Esophagus squamous epithelium (tissue), 5 donors: ENCODE data around the gene COQ8A. TPM values are rescaled to one million over a fixed set of nuclear protein-coding genes. Genes with fewer than 3 reads are reported as not detected.

Experiments
- DNase-seq: peaks from one replicate; lab custom pipeline; 2025; lab: John Stamatoyannopoulos, UW
- H3K27ac ChIP-seq, 4 donors: fragments of 200-600 bp; sonication (generic); one replicate each; pipeline ENCODE4 v1.5.1; 2016 to 2019; ENCODE audit warnings: mild to moderate bottlenecking in 1 of 4
- H3K27me3 ChIP-seq, 4 donors: fragments of 200-600 bp; sonication (generic); 1 replicate in 3 of 4; 2 replicates in 1 of 4; pipeline versions ENCODE4 v1.5.1 to v1.6.0; 2017 to 2021; ENCODE audit warnings: antibody characterized with exemption in 1 of 4
- H3K36me3 ChIP-seq, 3 donors: fragments of 200-600 bp; sonication (generic); one replicate each; pipeline ENCODE4 v1.5.1; 2016 to 2019
- H3K4me1 ChIP-seq, 3 donors: fragments of 200-600 bp; sonication (generic); one replicate each; pipeline ENCODE4 v1.5.1; 2017 to 2019
- H3K4me3 ChIP-seq, 4 donors: fragments of 200-600 bp; sonication (generic); 1 replicate in 3 of 4; 2 replicates in 1 of 4; pipeline ENCODE4 v1.5.1; 2016 to 2019; ENCODE audit warnings: mild to moderate bottlenecking in 2 of 4, moderate library complexity in 1 of 4
- H3K9me3 ChIP-seq, 3 donors: fragments of 200-600 bp; sonication (generic); one replicate each; pipeline ENCODE4 v1.5.1; 2016 to 2019
- CTCF ChIP-seq, 6 experiments: fragments of 450-650 bp in 4 of 6; fragments of 200-600 bp in 2 of 6; sonication (generic) in 2 of 6; IDR thresholded peaks; one replicate each; pipeline ENCODE4 v1.5.1; 2016 to 2019; ENCODE audit warnings: antibody characterized with exemption in 6 of 6, mild to moderate bottlenecking in 4 of 6, moderate library complexity in 4 of 6
- POLR2A ChIP-seq, 4 donors: fragments of 450-650 bp; IDR thresholded peaks; one replicate each; pipeline ENCODE4 v1.6.1; 2017; ENCODE audit warnings: antibody characterized with exemption in 4 of 4, mild to moderate bottlenecking in 4 of 4, moderate library complexity in 3 of 4
- WGBS, 2 donors: methylation state at CpG; one replicate each; pipeline ENCODE4 v1.1.5; 2018; 5-methylcytosine and 5-hydroxymethylcytosine counted together
- intact Hi-C: fragments of 100-400 bp; cut with DNase I; formaldehyde crosslinking; loops from one replicate; pipeline ENCODE4 v1.15.0; 2022
- total RNA-seq, 4 donors: library from RNA; depleted of rRNA; stranded (reverse); fragments of >200 nt; gene quantifications; one replicate each; pipeline ENCODE4 v1.1.0, GENCODE V29; 2016
- donor health status: DM: yes; HTN: yes; CAD: no.

Gene COQ8A
- total RNA-seq, 4 donors from 2014 or later: 9.3 to 37.8 (median 16.9) TPM

GRCh38 chr1:226901421-226901820 lies 38.7 kb upstream of the COQ8A start:
- intact Hi-C loops: no loop called here
- H3K9me3 ChIP-seq: no peaks in the 10 kb centered on the region
- peaks cover 0 to 6% (median 3%) of the 10 kb centered on the region in 3 donors for H3K4me1 ChIP-seq
- DNase-seq: no peak
- H3K36me3 ChIP-seq: peaks cover 0 to 49% (median 0%) of the 10 kb centered on the region in 3 donors
- no peak for TF ChIP-seq POLR2A (IDR thresholded peaks at IDR 0.05)
- no peak for TF ChIP-seq CTCF (IDR thresholded peaks at IDR 0.05)
- H3K27me3 ChIP-seq: no peaks in the 10 kb centered on the region
- H3K4me3 ChIP-seq: no peak overlapping the region
- WGBS, 2 donors: 72 to 79% methylated on average over 4 of the region's 4 CpGs
- no peak overlapping the region for H3K27ac ChIP-seq

- TF ChIP-seq CTCF (IDR thresholded peaks at IDR 0.05) (no peak), POLR2A (IDR thresholded peaks at IDR 0.05) (no peak)
- Histone ChIP-seq H3K4me1 (peaks cover 0 to 6% (median 3%) of the 10 kb centered on the region in 3 donors), H3K4me3 (no peak overlapping the region), H3K36me3 (peaks cover 0 to 38% (median 0%) of the 10 kb centered on the region in 3 donors), H3K9me3 (no peaks in the 10 kb centered on the region), H3K27me3 (no peaks in the 10 kb centered on the region), H3K27ac (peak overlapping the region in 1 of 4 donors; percentile 0)
- intact Hi-C loops: no loop called here
- WGBS, 2 donors: 75 to 79% methylated on average over 3 to 4 of the region's 4 CpGs
- no peak for DNase-seq
Observed at GRCh38 chr1:226902601-226903000, 37.5 kb upstream of the COQ8A start.

- DNase-seq: no peak
- 70 to 75% methylated on average over 12 of the region's 12 CpGs for WGBS, 2 donors
- Histone ChIP-seq H3K27me3 (no peaks in the 10 kb centered on the region), H3K36me3 (peaks cover 0 to 30% (median 0%) of the 10 kb centered on the region in 3 donors), H3K4me3 (no peak overlapping the region), H3K27ac (peak overlapping the region in 2 of 4 donors; percentile 55 to 69), H3K9me3 (no peaks in the 10 kb centered on the region), H3K4me1 (peaks cover 0 to 6% (median 3%) of the 10 kb centered on the region in 3 donors)
- intact Hi-C loops: no loop called here
- no peak for TF ChIP-seq CTCF (IDR thresholded peaks at IDR 0.05)
Observed at GRCh38 chr1:226903819-226904716, 36.0 kb upstream of the COQ8A start.

GRCh38 chr1:226904772-226905171 lies 35.3 kb upstream of the COQ8A start:
- H3K27me3 ChIP-seq: no peaks in the 10 kb centered on the region
- H3K36me3 ChIP-seq: peaks cover 0 to 24% (median 0%) of the 10 kb centered on the region in 3 donors
- intact Hi-C loops: no loop called here
- peaks cover 0 to 6% (median 3%) of the 10 kb centered on the region in 3 donors for H3K4me1 ChIP-seq
- no peak overlapping the region for H3K4me3 ChIP-seq
- no peaks in the 10 kb centered on the region for H3K9me3 ChIP-seq
- H3K27ac ChIP-seq: peak overlapping the region in 1 of 4 donors; percentile 69
- 62 to 70% methylated on average over 3 of the region's 3 CpGs for WGBS, 2 donors
- TF ChIP-seq POLR2A (IDR thresholded peaks at IDR 0.05) (no peak), CTCF (IDR thresholded peaks at IDR 0.05) (no peak)
- DNase-seq: no peak

- no peak for DNase-seq
- no peaks in the 10 kb centered on the region for H3K36me3 ChIP-seq
- H3K4me3 ChIP-seq: no peak overlapping the region
- H3K9me3 ChIP-seq: no peaks in the 10 kb centered on the region
- WGBS, 2 donors: 95 to 96% methylated on average over 10 of the region's 10 CpGs
- H3K27ac ChIP-seq: no peak overlapping the region
- TF ChIP-seq POLR2A (IDR thresholded peaks at IDR 0.05): no peak
- H3K27me3 ChIP-seq: no peaks in the 10 kb centered on the region
- intact Hi-C loops: no loop called here
- peaks cover 0 to 4% (median 3%) of the 10 kb centered on the region in 3 donors for H3K4me1 ChIP-seq
Observed at GRCh38 chr1:226908419-226908818, 31.7 kb upstream of the COQ8A start.
